Peyer's patch (tissue), 4 donors: ENCODE results near the gene NPFF.

ENCODE experiments used
- POLR2A ChIP-seq, 2 donors: fragments of 450-650 bp; IDR thresholded peaks; one replicate each; pipeline ENCODE4 v1.5.1; 2017; ENCODE audit warnings: antibody characterized with exemption in 2 of 2, mild to moderate bottlenecking in 2 of 2, moderate library complexity in 2 of 2
- TF ChIP-seq, protein P1 (sequence below), 6 experiments: fragments of 450-650 bp in 4 of 6; fragments of 200-600 bp in 2 of 6; sonication (generic) in 1 of 6; IDR thresholded peaks; one replicate each; pipeline ENCODE4 v1.5.1; 2017 to 2019; ENCODE audit warnings: antibody characterized with exemption in 6 of 6, mild to moderate bottlenecking in 3 of 6, moderate library complexity in 1 of 6

DNA sequence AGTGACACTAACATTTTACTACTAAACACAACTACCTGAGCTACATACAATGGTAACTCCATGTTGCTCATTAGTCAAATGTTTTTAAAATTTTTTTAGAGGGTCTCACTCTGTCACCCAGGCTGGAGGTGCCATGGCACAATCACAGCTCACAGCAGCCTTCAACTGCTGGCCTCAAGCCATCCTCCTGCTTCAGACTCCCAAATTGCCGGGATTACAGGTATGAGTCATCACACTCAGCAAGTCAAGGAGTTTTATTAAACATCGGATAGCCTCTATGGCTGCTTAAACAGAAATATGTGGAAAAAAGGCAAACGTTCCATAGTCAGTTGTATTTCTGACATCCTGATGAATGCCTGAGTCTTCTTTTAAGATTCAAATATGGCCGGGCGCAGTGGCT lies 11.1 kb upstream of the NPFF start:
- TF ChIP-seq, protein P1, sequence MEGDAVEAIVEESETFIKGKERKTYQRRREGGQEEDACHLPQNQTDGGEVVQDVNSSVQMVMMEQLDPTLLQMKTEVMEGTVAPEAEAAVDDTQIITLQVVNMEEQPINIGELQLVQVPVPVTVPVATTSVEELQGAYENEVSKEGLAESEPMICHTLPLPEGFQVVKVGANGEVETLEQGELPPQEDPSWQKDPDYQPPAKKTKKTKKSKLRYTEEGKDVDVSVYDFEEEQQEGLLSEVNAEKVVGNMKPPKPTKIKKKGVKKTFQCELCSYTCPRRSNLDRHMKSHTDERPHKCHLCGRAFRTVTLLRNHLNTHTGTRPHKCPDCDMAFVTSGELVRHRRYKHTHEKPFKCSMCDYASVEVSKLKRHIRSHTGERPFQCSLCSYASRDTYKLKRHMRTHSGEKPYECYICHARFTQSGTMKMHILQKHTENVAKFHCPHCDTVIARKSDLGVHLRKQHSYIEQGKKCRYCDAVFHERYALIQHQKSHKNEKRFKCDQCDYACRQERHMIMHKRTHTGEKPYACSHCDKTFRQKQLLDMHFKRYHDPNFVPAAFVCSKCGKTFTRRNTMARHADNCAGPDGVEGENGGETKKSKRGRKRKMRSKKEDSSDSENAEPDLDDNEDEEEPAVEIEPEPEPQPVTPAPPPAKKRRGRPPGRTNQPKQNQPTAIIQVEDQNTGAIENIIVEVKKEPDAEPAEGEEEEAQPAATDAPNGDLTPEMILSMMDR (IDR thresholded peaks at IDR 0.05), result no peak
- no peak for TF ChIP-seq POLR2A (IDR thresholded peaks at IDR 0.05)
